WTC11 (cell line): ENCODE results near the gene NR1D1. TPM values are rescaled to one million over a fixed set of nuclear protein-coding genes. Genes with fewer than 3 reads are reported as not detected.

ENCODE experiments used
- CREB1 ChIP-seq: sonication (generic); formaldehyde crosslinking; IDR thresholded peaks from 2 replicates; pipeline ENCODE4 v1.8.0; 2023; ENCODE audit warnings: mild to moderate bottlenecking, missing genetic modification reagents
- CTCF ChIP-seq: fragments of 200-600 bp; IDR thresholded peaks from 2 replicates; pipeline ENCODE4 v1.8.0; 2022; ENCODE audit warnings: antibody characterized with exemption
- EMX1 ChIP-seq: fragments of 250-450 bp; sonication (Bioruptor Pico); IDR thresholded peaks from 2 replicates; pipeline ENCODE4 v1.8.0; 2021; ENCODE audit warnings: mild to moderate bottlenecking
- ERG ChIP-seq: fragments of 250-450 bp; sonication (Bioruptor Pico); IDR thresholded peaks from 2 replicates; pipeline ENCODE4 v1.8.0; 2021; ENCODE audit warnings: mild to moderate bottlenecking
- ESRRA ChIP-seq: sonication (generic); formaldehyde crosslinking; IDR thresholded peaks from 2 replicates; pipeline ENCODE4 v1.8.1; 2022; ENCODE audit warnings: mild to moderate bottlenecking, missing genetic modification reagents, borderline replicate concordance
- ETV6 ChIP-seq: sonication (generic); formaldehyde crosslinking; IDR thresholded peaks from 2 replicates; pipeline ENCODE4 v1.8.1; 2022; ENCODE audit warnings: mild to moderate bottlenecking, missing genetic modification reagents
- FOXJ3 ChIP-seq: sonication (generic); formaldehyde crosslinking; IDR thresholded peaks from 2 replicates; pipeline ENCODE4 v1.9.0; 2021; ENCODE audit warnings: missing genetic modification reagents, mild to moderate bottlenecking, borderline replicate concordance
- GABPB1 ChIP-seq: sonication (generic); formaldehyde crosslinking; IDR thresholded peaks from 2 replicates; pipeline ENCODE4 v1.8.1; 2023; ENCODE audit warnings: mild to moderate bottlenecking, missing genetic modification reagents
- GTF2I ChIP-seq: fragments of 250-450 bp; sonication (Bioruptor Pico); conservative IDR thresholded peaks from 2 replicates; pipeline ENCODE4 v1.4.0; 2021; ENCODE audit warnings: mild to moderate bottlenecking
- HMGA2 ChIP-seq: fragments of 250-450 bp; sonication (Bioruptor Pico); IDR thresholded peaks from 2 replicates; pipeline ENCODE4 v1.4.0; 2021; ENCODE audit warnings: mild to moderate bottlenecking, moderate library complexity
- IRF2 ChIP-seq: sonication (generic); formaldehyde crosslinking; IDR thresholded peaks from 2 replicates; pipeline ENCODE4 v1.8.0; 2022; ENCODE audit warnings: low read depth, missing genetic modification reagents, borderline replicate concordance
- JUN ChIP-seq: sonication (generic); formaldehyde crosslinking; IDR thresholded peaks from 2 replicates; pipeline ENCODE4 v1.8.0; 2023; ENCODE audit warnings: mild to moderate bottlenecking, missing genetic modification reagents
- MAX ChIP-seq: sonication (generic); formaldehyde crosslinking; IDR thresholded peaks from 2 replicates; pipeline ENCODE4 v1.8.0; 2022; ENCODE audit warnings: mild to moderate bottlenecking, missing genetic modification reagents
- MYBL2 ChIP-seq: sonication (generic); formaldehyde crosslinking; IDR thresholded peaks from 2 replicates; pipeline ENCODE4 v1.8.1; 2023; ENCODE audit warnings: mild to moderate bottlenecking, moderate library complexity, missing genetic modification reagents
- NFATC4 ChIP-seq: fragments of 250-450 bp; sonication (Bioruptor Pico); IDR thresholded peaks from 2 replicates; pipeline ENCODE4 v1.9.0; 2021; ENCODE audit warnings: mild to moderate bottlenecking
- OVOL2 ChIP-seq: fragments of 250-450 bp; sonication (Bioruptor Pico); IDR thresholded peaks from 2 replicates; pipeline ENCODE4 v1.9.0; 2021; ENCODE audit warnings: mild to moderate bottlenecking, borderline replicate concordance
- RORB ChIP-seq: fragments of 250-450 bp; sonication (Bioruptor Pico); IDR thresholded peaks from 2 replicates; pipeline ENCODE4 v1.9.0; 2021; ENCODE audit warnings: mild to moderate bottlenecking
- SMAD4 ChIP-seq: sonication (generic); formaldehyde crosslinking; IDR thresholded peaks from 2 replicates; pipeline ENCODE4 v1.8.0; 2022; ENCODE audit warnings: mild to moderate bottlenecking, missing genetic modification reagents
- TP53 ChIP-seq: sonication (generic); formaldehyde crosslinking; IDR thresholded peaks from 2 replicates; pipeline ENCODE4 v1.8.1; 2023; ENCODE audit warnings: mild to moderate bottlenecking, missing genetic modification reagents
- ZBTB43 ChIP-seq: sonication (generic); formaldehyde crosslinking; IDR thresholded peaks from 2 replicates; pipeline ENCODE4 v1.8.1; 2023; ENCODE audit warnings: mild to moderate bottlenecking, missing genetic modification reagents
- ZNF138 ChIP-seq: sonication (generic); formaldehyde crosslinking; conservative IDR thresholded peaks from 2 replicates; pipeline ENCODE4 v1.8.1; 2022; ENCODE audit warnings: mild to moderate bottlenecking, moderate library complexity, missing genetic modification reagents
- ZNF219 ChIP-seq: sonication (generic); formaldehyde crosslinking; IDR thresholded peaks from 2 replicates; pipeline ENCODE4 v1.8.0; 2023; ENCODE audit warnings: missing genetic modification reagents, mild to moderate bottlenecking, borderline replicate concordance
- ZNF232 ChIP-seq: sonication (generic); formaldehyde crosslinking; IDR thresholded peaks from 2 replicates; pipeline ENCODE4 v1.8.0; 2022; ENCODE audit warnings: mild to moderate bottlenecking, missing genetic modification reagents
- ZNF281 ChIP-seq: sonication (generic); formaldehyde crosslinking; IDR thresholded peaks from 2 replicates; pipeline ENCODE4 v1.8.0; 2023; ENCODE audit warnings: mild to moderate bottlenecking, missing genetic modification reagents
- ZNF416 ChIP-seq: fragments of 250-450 bp; sonication (Bioruptor Pico); IDR thresholded peaks from 2 replicates; pipeline ENCODE4 v1.9.0; 2021; ENCODE audit warnings: mild to moderate bottlenecking, inconsistent platforms
- ZSCAN18 ChIP-seq: fragments of 250-450 bp; sonication (Bioruptor Pico); IDR thresholded peaks from 2 replicates; pipeline ENCODE4 v2.1.2; 2022; ENCODE audit warnings: mild to moderate bottlenecking, moderate library complexity
- total RNA-seq: library from RNA; stranded (reverse); gene quantifications from 3 replicates; pipeline ENCODE4 v1.2.3, GENCODE V29; 2021

NR1D1 gene
- total RNA-seq, 1 experiment from 2014 or later: 5.6 TPM

- peak; percentile 60 for TF ChIP-seq GABPB1 (CRISPR knock-in tag)
- no peak for TF ChIP-seq MYBL2
- TF ChIP-seq NFATC4 (CRISPR knock-in tag): no peak
- no peak for TF ChIP-seq ESRRA
- no peak for TF ChIP-seq ZNF138 (CRISPR knock-in tag)
- no peak for TF ChIP-seq SMAD4
- TF ChIP-seq HMGA2 (CRISPR knock-in tag): no peak
- TF ChIP-seq EMX1: no peak
- TF ChIP-seq TP53 (CRISPR knock-in tag): no peak
- peak; percentile 28; the same call in 1 of the 2 replicates for TF ChIP-seq CTCF
- TF ChIP-seq ZNF232 (CRISPR knock-in tag): no peak
- no peak for TF ChIP-seq ZSCAN18 (CRISPR knock-in tag)
- TF ChIP-seq IRF2: no peak
- no peak for TF ChIP-seq ERG (CRISPR knock-in tag)
- TF ChIP-seq RORB (CRISPR knock-in tag): no peak
- no peak for TF ChIP-seq JUN (CRISPR knock-in tag)
- TF ChIP-seq ZNF416 (CRISPR knock-in tag): no peak
- TF ChIP-seq MAX (CRISPR knock-in tag): peak; percentile 41; the same call in 1 of the 2 replicates
- no peak for TF ChIP-seq FOXJ3 (CRISPR knock-in tag)
- TF ChIP-seq ZBTB43 (CRISPR knock-in tag): no peak
- no peak for TF ChIP-seq ZNF219
- TF ChIP-seq GTF2I (CRISPR knock-in tag): no peak
- peak; percentile 94 for TF ChIP-seq ZNF281 (CRISPR knock-in tag)
- no peak for TF ChIP-seq CREB1 (CRISPR knock-in tag)
- TF ChIP-seq ETV6 (CRISPR knock-in tag): 0 out of 2 replicates have a peak, but pooled peaks have one; percentile 40
- no peak for TF ChIP-seq OVOL2 (CRISPR knock-in tag)
Measured at GRCh38 chr17:40111221-40112128, 11.1 kb upstream of the NR1D1 start (continued).
